ENCODE data around the gene LCE1D.

Gene LCE1D

DNA sequence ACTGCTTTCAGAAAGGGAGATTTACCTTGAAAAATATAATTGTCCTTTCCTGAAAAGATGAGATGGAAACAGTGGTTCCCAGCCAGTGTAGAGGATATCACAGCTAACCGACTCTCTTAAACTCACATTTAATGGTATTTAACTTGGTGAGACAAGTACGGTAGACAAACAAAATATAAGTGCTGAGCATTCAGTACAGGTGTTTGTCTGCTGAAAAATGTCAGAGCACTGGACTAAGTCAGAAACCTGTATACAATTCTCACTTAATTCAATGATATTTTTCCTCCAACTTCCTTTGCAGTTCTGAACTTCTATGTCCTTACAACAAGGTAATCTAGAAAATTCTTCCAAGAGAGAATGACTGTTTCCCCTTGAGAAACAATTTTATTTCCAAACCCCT, 15.2 kb downstream of the LCE1D start, which contains the start of gene LCE1B:
TSS of gene LCE1B (plus strand) at position 301 of the 400 bp plus-strand sequence. CDS start 476 bp downstream, outside the sequence.
- no peak for DNase-seq (ENCODE audit: low read depth in 4 of 4, low spot score in 1 of 4)

DNA sequence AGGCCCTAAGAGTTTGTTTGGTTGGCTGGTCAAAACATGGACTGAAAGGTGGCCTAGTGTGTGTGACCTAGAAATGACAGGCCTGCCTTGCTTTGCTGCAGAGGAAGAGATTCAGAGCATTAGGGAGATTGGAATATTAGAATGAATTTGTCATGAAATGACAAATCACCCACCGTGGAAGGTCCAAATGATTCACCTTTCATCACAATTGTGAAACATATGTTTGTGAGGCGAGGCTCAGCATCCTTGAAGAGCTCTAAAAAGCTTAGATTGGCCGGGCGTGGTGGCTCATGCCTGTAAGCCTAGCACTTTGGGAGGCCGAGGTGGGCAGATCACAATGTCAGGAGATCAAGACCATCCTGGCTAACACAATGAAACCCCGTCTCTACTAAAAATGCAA, 20.8 kb downstream of the LCE1D start:
- DNase-seq (ENCODE audit: low read depth in 4 of 4, low spot score in 1 of 4): no peak

DNA sequence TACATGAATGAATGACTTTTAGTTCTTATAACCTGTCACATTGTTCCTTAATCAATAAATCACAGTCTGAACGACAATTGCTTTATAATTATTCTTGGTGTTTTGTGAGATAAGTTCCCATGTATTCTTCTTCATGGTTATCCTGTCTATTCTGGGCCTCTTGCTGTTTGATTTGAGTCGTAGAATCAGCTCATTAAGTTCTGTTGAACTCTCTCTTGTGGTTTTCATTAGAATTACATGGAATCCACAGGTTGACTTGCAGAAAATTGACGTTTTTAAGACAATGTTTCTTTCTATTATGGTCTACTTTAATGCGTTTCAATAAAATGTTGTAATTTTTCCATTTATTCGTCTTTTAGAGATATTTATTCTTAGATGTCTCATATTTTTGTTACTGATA, 26.8 kb downstream of the LCE1D start:
- DNase-seq (ENCODE audit: low read depth in 4 of 4, low spot score in 1 of 4): no peak

DNA sequence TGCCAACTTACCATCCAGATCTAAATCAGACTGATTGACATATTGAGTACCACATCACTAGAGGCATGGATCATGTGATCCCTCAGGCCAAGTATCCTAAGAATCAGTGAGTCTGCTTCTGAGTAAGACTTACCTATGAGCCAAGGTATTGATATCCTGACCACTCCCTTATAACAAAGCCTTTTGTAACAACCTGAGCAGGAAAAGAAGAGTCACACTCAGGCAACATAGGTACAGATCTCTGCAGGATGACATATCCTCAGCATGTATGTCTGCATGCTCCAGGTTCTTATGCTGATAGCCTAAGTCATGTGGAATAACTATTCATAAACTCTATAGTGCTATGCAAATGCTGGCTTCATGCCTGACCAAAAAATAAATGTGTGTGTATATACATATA, 28.4 kb downstream of the LCE1D start:
- no peak for DNase-seq (ENCODE audit: low read depth in 4 of 4, low spot score in 1 of 4)

DNA sequence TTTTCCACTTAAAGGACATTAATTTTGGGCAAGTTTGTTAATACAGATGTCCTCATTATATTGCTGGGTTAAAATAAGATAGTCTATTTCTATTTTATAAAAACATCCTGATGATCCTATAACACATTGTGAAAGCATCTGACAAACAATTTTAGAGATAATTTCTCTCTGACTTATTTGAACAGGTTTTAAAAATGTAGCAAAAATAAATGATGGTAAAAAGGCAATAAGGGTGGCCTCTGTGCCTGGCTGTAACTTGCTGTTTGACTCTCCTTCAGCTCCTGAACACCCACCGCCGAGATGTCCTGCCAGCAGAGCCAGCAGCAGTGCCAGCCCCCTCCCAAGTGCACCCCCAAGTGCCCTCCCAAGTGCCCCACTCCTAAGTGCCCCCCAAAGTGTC, 30.7 kb downstream of the LCE1D start, which contains the start of gene LCE1A:
TSS of gene LCE1A (plus strand) at position 301 of the 400 bp plus-strand sequence. CDS start at position 301, 0 bp downstream.
- DNase-seq (ENCODE audit: low read depth in 4 of 4, low spot score in 1 of 4): no peak

DNA sequence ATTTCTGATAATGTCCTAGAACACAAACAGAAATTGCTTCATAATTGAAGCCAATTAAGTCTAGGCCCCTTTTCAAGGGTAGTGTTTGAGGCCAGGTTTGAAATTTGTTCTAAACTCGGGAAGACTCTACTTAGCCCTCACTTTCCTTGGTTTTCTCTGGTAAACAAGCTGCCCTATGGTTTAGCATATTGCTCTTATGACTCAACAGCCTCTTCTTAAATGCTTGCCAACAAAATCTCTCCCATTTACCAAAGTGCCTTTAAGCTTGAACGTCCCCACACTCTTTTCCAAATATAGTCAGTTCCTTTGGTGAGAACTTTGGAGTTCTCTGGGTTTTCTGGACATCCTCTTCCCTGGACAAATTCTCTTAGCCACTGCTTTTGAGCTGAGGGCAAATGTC, 40.3 kb downstream of the LCE1D start:
- DNase-seq (ENCODE audit: low read depth in 4 of 4, low spot score in 1 of 4): no peak

DNA sequence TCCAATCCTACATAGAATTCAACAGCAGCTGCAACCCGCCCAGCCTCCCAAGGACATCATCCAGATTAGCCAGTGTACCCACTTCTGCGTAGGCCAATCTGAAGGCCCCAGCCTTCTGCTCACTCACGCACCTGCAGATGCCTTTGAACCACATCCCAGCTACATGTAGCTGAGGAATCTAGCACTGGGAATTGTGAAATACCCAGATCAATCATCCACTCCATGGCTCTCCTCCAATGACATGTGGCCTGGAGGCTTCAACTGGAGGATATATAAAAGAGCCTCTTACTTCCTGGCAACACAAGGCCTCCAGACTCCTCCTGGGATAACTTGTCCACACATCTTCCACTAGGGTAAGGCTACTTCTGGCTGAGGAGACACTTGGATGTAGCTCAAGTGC, 46.0 kb downstream of the LCE1D start, which contains the start of gene LCE6A:
TSS of gene LCE6A (plus strand) at position 301 of the 400 bp plus-strand sequence. CDS start 665 bp downstream, outside the sequence.
- DNase-seq (ENCODE audit: low read depth in 4 of 4, low spot score in 1 of 4): no peak

Measured in stimulated activated CD4-positive, alpha-beta T cell treated with anti-CD3 and anti-CD28 coated beads, Interleukin-1b, Interleukin-23, amount 100 ng/mL, for 24 hours (primary cell).